Measurements from ENCODE around the gene KRTAP5-8.

KRTAP5-8 gene

DNA sequence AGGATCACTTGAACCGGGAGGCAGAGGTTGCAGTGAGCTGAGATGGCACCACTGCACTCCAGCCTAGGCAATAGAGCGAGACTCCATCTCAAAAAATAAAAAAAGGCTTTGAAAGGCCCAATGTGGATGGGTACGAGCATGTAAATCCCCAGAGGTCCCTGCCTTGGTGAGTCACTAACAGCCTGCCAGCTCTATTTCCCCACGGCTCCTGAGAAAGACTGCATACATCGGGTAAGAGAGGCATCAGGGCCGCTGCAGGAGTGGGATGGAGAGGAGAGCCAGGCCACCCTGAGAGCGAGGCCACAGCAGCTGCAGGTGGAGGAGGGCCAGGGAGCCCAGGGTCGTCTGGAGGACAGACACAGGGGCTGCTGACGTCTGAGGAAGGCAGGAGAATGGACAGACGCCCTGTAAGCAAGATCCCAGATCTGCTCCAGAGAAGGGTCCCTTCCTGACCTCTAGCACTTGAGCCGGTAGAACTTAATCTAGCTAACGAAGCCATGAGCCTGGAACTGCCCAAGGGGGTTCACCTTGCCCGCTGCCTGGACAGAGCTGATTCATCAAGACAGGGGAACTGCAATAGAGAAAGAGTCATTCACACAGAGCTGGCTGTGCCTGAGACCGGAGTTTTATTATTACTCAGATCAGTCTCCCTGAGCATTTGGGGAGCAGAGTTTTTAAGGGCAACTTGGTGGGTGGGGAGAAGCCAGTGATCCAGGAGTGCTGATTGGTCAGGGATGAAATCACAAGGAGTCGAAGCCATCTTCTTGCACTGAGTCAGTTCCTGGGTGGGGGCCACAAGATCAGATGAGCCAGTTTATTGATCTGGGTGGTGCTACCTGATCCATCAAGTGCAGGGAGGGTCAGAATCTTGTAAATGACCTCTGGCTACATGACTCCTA is 5.3 kb downstream of the KRTAP5-8 start:
- TF ChIP-seq RAD21 (IDR thresholded peaks at IDR 0.05; ENCODE audit: low read depth) (no peak), YY1 (IDR thresholded peaks at IDR 0.05; ENCODE audit: low read depth) (no peak), FOXM1 (IDR thresholded peaks at IDR 0.05; ENCODE audit: borderline replicate concordance, low read depth) (no peak), NFIC (IDR thresholded peaks at IDR 0.05) (no peak), TAF1 (IDR thresholded peaks at IDR 0.05; ENCODE audit: low read depth) (no peak), CEBPB (IDR thresholded peaks at IDR 0.05) (no peak), EGR1 (IDR thresholded peaks at IDR 0.05) (no peak), CREB1 (IDR thresholded peaks at IDR 0.05; ENCODE audit: low read depth) (no peak), ZBTB7A (IDR thresholded peaks at IDR 0.05; ENCODE audit: low read depth) (no peak), TCF12 (IDR thresholded peaks at IDR 0.05; ENCODE audit: low read depth) (no peak), TEAD4 (IDR thresholded peaks at IDR 0.05) (no peak), EP300 (IDR thresholded peaks at IDR 0.05; ENCODE audit: borderline replicate concordance) (no peak)
- TF ChIP-seq, protein P1, sequence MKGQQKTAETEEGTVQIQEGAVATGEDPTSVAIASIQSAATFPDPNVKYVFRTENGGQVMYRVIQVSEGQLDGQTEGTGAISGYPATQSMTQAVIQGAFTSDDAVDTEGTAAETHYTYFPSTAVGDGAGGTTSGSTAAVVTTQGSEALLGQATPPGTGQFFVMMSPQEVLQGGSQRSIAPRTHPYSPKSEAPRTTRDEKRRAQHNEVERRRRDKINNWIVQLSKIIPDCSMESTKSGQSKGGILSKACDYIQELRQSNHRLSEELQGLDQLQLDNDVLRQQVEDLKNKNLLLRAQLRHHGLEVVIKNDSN (IDR thresholded peaks at IDR 0.05): no peak
- TF ChIP-seq, protein P2, sequence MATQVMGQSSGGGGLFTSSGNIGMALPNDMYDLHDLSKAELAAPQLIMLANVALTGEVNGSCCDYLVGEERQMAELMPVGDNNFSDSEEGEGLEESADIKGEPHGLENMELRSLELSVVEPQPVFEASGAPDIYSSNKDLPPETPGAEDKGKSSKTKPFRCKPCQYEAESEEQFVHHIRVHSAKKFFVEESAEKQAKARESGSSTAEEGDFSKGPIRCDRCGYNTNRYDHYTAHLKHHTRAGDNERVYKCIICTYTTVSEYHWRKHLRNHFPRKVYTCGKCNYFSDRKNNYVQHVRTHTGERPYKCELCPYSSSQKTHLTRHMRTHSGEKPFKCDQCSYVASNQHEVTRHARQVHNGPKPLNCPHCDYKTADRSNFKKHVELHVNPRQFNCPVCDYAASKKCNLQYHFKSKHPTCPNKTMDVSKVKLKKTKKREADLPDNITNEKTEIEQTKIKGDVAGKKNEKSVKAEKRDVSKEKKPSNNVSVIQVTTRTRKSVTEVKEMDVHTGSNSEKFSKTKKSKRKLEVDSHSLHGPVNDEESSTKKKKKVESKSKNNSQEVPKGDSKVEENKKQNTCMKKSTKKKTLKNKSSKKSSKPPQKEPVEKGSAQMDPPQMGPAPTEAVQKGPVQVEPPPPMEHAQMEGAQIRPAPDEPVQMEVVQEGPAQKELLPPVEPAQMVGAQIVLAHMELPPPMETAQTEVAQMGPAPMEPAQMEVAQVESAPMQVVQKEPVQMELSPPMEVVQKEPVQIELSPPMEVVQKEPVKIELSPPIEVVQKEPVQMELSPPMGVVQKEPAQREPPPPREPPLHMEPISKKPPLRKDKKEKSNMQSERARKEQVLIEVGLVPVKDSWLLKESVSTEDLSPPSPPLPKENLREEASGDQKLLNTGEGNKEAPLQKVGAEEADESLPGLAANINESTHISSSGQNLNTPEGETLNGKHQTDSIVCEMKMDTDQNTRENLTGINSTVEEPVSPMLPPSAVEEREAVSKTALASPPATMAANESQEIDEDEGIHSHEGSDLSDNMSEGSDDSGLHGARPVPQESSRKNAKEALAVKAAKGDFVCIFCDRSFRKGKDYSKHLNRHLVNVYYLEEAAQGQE (IDR thresholded peaks at IDR 0.05; ENCODE audit: low read depth): no peak
- TF ChIP-seq, protein P3, sequence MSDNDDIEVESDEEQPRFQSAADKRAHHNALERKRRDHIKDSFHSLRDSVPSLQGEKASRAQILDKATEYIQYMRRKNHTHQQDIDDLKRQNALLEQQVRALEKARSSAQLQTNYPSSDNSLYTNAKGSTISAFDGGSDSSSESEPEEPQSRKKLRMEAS (IDR thresholded peaks at IDR 0.05): no peak

DNA sequence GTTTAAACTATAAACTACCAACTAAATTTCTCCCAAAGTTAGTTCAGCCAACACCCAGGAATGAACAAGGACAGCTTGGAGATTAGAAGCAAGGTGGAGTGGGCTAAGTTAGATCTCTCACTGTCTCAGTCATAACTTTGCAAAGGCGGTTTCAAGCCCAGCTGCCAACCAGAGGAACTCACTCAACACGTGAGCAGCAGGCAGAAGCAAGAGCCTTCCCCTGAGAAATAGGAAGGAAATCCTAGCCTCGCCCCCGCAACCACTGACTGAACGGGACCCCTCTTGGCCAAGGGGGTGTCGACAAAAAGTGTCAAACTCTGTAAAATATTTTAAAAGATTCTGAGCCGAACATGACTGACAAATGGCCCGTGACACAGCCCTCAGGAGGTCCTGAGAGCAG is 6.0 kb downstream of the KRTAP5-8 start:
- TF ChIP-seq TAF1 (IDR thresholded peaks at IDR 0.05; ENCODE audit: low read depth): no peak
- no peak for TF ChIP-seq TEAD4 (IDR thresholded peaks at IDR 0.05)
- no peak for TF ChIP-seq FOXM1 (IDR thresholded peaks at IDR 0.05; ENCODE audit: borderline replicate concordance, low read depth)
- TF ChIP-seq, protein P2 (IDR thresholded peaks at IDR 0.05; ENCODE audit: low read depth): no peak
- TF ChIP-seq RAD21 (IDR thresholded peaks at IDR 0.05; ENCODE audit: low read depth): no peak
- no peak for TF ChIP-seq CEBPB (IDR thresholded peaks at IDR 0.05)
- no peak for TF ChIP-seq NFIC (IDR thresholded peaks at IDR 0.05)
- TF ChIP-seq, protein P1 (IDR thresholded peaks at IDR 0.05): no peak
- TF ChIP-seq CREB1 (IDR thresholded peaks at IDR 0.05; ENCODE audit: low read depth): no peak
- no peak for TF ChIP-seq EP300 (IDR thresholded peaks at IDR 0.05; ENCODE audit: borderline replicate concordance)
- TF ChIP-seq, protein P3 (IDR thresholded peaks at IDR 0.05): no peak
- TF ChIP-seq EGR1 (IDR thresholded peaks at IDR 0.05): no peak
- no peak for TF ChIP-seq YY1 (IDR thresholded peaks at IDR 0.05; ENCODE audit: low read depth)
- TF ChIP-seq ZBTB7A (IDR thresholded peaks at IDR 0.05; ENCODE audit: low read depth): no peak
- no peak for TF ChIP-seq TCF12 (IDR thresholded peaks at IDR 0.05; ENCODE audit: low read depth)

DNA sequence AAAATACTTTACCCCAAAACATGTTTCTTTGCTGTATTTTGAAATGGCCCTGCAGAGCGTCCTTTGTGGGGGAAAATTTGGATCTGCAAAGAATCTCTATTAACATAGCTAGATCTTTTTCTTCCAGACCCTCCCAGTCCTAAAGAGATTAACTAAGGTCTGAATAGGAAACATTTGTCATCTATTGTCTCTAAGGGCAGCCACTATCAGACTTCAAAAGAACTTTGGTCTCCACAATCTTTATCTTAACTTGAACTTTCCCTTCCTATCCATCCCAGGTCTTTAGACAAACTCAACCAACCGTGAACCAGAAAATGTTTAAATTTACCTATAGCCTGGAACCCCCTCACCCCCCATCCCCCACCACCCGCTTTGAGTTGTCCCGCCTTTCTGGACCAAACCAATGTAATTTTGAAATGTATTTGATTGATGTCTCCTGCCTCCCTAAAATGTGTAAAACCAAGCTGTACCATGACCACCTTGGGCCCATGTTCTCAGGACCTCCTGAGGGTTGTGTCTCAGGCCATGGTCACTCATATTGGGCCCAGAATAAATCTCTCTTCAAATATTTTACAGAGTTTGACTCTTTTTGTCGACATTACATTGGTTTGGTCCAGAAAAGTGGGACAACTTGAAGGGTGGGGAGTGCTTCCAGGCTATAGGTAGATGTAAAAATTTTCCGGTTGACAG is 6.8 kb downstream of the KRTAP5-8 start:
- TF ChIP-seq ZBTB7A (IDR thresholded peaks at IDR 0.05; ENCODE audit: low read depth): no peak
- TF ChIP-seq CEBPB (IDR thresholded peaks at IDR 0.05): no peak
- no peak for TF ChIP-seq EGR1 (IDR thresholded peaks at IDR 0.05)

DNA sequence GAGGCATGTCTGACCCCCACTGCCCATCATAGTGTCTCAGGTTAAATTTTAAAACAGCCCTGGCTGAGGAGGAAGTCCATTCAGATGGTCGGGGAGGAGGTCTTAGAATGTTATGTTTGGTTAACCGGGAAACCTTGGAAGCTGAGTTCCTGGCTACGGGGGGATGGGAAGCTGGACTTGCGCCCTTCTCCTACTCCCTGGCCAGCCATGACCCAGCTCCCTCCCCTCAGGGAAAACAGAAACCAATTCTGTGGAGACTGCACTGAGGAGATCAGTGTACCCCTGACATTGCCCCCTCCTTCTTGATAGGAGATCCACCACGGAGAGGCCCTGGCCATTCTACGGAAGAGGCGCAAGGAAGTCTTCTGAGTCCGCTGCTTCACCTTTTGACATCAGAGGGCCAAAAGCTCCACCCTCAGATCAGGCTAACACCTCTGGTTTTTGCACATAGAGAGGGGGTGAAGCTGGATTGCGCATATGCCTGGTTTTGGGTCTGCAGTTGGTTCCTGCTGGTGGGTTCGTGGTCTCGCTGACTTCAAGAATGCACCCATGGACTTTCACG is 7.7 kb downstream of the KRTAP5-8 start:
- TF ChIP-seq NFIC (IDR thresholded peaks at IDR 0.05) (no peak), FOXM1 (IDR thresholded peaks at IDR 0.05; ENCODE audit: borderline replicate concordance, low read depth) (no peak), TAF1 (IDR thresholded peaks at IDR 0.05; ENCODE audit: low read depth) (no peak), RAD21 (IDR thresholded peaks at IDR 0.05; ENCODE audit: low read depth) (no peak), CREB1 (IDR thresholded peaks at IDR 0.05; ENCODE audit: low read depth) (no peak), YY1 (IDR thresholded peaks at IDR 0.05; ENCODE audit: low read depth) (no peak)
- TF ChIP-seq, protein P1 (IDR thresholded peaks at IDR 0.05): no peak

Measured in Ishikawa (cell line).